Measurements from ENCODE around the gene C6orf62.
"Not testable (repeated sequence)": the region's sequence is repeated elsewhere in the genome, so short reads cannot be mapped to it uniquely, and the experiment has no call there.

The C6orf62 gene

DNA sequence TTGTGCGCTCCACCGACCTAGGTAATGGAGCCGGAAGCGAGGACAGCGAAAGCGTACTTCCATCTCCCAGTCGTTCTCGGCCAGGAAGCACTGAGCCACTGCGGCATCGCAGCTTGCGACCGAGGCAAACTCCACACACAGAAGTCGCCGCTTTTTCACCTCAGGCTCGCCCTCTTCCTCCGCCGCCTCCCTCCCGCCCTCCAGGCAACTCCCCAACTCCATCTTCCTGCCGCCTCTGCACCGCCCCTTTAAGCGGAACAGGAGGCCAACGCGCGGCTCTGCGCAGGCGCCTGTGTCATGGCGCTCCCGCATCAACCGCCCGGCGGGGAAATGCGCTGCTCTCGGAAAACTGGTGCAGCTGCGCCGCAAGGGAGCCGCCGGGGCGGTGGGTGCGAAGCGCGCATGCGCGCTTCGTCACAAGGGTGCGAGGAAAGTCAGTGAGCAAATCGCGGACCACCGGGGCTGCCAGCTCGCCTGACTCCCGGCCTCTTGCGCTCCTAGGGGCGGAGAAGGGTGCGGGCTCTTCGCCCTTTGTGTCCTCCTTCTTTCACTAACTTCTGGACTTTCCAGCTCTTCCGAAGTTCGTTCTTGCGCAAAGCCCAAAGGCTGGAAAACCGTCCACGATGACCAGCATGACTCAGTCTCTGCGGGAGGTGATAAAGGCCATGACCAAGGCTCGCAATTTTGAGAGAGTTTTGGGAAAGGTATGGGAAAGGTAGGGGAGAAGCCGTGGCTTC is 52.1 kb downstream of the C6orf62 start, which contains the start of the genes ACOT13 and TDP2:
Gene ACOT13 (plus strand): TSS at position 437 of the 737 bp plus-strand sequence. CDS start 187 bp downstream, at position 624.
Gene TDP2 (minus strand): TSS at position 259 of the 737 bp plus-strand sequence. CDS start 37 bp downstream, at position 222.
- DNase-seq: peak; percentile 96

DNA sequence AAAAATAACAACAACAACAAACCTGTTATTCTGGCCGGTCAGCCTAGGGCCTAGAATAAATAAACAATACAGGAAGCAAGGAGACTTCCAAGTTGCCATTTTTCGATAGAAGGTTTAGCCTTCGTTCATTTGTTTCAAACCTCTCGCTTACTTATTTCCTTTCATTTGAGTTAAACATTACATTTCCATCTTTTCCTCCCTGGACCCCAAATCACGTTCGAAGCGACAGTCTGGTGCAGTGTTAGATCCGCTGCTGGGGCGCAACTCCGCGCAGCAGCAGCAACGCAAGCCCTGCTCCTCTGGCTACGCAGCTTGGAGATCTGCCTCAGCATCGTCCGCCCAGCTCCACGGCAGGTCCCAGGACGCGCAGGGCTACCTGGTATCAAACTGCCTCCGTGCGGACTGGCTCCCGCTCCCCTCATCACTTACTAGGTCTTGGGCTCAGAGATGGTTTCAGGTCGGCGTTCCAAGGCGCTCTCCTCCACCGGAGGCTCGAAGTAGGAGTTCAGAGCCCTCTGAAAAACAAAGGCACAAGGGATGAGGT is 52.8 kb downstream of the C6orf62 start:
- no peak for DNase-seq

DNA sequence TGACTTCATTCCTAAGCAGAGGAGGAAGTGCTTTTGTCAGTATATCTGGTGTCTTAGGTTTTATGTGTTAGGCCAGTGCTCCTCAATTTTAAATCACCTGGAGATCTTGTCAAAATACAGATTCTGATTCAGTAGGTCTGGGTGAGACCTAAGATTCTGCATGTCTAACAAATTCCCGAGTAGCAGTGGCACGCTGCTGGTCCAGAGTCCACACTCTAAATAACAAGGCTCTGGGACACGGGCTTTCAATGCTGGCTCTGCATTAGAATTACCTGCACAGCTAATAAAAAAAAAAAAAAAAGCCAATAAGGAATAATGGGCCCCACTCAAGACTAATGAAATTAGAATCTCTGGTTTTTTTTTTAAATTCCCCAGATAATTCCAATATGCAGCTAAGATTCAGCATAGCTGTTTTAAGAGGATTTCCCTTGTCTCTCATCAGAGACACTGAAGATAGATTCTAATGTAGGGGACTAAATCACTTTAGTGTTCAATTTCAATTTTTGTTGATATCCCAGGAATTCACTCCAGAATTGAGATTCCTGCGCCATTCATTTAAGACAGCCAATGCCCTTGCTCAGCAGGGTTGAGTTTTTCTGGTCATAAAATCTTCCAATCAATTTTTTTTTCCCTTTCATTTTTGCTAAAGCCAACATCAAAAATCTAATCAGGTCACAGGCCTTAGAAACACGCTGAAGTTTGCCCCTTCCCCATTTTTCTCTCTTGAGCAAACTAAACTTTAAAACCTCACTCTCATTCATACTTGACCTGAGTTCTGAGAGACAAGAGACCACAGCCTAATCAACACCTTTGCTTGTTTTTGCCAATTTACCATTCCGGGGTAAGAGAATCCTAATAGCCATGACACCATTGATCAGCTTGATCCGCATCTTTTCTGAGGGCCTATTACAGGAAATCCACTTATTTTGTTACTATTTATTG is 54.6 kb downstream of the C6orf62 start:
- no peak for DNase-seq

DNA sequence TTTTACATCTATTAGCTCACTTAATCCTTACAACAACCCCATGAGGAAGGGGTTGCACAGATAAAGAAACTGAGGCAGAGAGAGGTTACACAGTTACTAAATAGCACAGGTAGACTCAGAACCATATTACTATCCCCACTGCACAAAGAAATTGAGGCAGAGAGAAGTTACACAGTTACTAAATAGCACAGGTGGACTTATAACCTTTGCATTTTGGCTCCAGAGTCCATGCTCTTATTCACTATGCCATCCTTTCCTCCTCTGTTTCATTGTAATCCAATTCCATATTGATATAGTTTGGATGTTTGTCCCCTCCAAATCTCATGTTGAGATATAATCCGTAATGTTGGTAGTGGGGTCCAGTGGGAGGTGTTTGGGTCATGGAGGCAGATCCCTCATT is 55.8 kb downstream of the C6orf62 start:
- no peak for DNase-seq

DNA sequence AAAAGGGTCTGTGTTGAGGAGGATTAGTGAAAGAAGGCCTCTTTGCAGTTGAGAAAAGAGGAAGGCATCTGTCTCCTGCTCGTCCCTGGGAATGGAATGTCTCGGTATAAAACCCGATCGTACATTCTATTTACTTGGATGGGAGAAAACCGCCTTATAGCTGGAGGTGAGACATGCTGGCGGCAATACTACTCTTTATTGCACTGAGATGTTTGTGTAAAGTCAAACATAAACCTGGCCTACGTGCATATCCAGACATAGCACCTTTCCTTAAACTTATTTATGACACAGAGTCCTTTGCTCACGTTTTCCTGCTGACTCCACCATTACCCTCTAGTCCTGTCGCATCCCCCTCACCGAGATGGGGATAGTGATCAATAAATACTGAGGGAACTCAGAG is 56.7 kb downstream of the C6orf62 start:
- no peak for DNase-seq

DNA sequence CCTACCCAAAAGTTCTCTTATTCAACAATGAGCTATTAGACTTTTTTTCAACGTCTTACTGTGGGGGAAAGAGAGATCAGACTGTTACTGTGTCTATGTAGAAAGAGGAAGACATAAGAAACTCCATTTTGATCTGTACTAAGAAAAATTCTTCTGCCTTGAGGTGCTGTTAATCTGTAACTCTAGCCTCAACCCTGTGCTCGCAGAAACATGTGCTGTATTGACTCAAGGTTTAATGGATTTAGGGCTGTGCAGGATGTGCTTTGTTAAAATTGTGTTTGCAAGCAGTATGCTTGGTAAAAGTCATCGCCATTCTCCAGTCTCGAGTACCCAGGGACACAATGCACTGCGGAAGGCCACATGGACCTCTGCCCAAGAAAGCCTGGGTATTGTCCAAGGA is 57.2 kb downstream of the C6orf62 start:
- DNase-seq: not testable (repeated sequence)

DNA sequence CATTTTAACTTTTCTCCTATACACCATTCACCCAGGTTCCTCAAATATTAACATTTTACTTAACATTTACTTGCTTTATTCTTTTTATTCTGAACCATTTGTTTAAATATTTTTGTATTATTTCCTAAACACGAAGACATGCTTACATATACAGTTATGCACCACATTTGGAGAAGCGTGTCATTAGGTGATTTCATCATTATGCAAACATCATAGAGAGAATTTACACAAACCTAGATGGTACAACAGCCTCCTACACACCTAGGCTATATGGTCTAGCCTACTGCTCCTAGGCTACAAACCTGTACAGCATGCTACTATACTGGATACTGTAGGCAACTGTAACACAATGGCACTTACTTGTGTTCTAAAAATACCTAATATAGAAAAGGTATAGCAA is 58.8 kb downstream of the C6orf62 start:
- no peak for DNase-seq

DNA sequence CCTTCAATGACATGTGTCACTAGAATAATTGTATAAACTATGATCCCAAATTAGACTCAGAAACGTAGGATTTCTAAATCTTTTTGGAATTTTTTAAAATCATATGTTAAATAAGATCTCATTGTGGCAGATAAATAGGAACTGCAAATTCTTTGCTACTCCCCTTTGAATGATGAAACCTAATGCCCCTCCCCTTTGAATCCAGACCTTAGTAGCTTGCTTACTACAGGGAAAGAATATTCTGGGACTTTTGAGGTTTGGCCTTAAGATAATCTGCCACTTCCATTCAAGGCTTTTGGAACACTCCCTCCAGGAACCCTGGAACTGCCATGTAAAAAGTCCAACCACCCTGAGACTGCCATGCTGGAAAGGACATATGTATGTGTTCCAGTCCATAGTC is 59.4 kb downstream of the C6orf62 start:
- DNase-seq: no peak

DNA sequence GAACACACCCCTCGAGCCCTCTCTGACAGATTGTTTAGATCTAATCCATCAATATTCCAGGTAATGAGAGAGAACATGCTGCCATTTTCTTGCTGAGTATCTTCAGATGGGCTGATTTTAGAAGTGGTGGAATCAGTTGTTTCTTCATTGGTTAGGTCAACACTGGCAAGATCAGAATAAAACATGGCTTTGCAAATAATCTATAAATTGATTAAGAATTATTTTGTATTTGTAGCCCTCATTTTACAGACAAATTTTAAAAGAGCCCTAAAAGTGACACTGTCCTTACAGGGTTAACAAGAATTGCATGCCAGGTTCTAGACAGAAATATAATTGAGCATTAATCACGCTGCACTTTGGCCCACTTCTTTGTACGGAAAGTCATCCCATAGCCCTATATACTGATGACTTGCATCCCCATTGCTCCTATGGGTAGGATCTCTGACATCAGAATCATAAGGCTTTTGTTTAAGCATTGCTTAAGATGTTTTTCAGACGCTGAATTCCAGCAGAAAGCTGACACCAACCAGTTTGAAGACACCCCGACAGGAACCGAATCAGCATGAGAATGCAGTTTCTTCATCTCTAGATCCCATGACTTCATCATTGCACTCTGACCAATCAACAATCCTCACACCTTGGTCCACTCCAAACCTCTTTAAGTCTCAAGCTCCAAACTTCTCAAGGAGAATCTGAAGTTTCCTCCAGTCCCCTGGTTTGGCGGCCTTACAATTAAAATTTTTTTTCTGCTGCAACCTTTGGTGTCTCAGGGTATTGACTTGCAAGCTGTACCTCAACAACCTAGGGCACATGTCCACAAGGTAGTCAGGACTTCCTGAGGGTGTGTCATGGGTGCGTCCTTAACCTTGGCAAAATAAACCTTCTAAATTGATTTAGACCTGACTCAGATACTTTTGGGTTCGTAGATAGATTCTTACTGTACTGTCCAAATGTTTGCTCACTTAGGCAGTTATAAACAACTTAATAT is 60.1 kb downstream of the C6orf62 start:
- DNase-seq: no peak

DNA sequence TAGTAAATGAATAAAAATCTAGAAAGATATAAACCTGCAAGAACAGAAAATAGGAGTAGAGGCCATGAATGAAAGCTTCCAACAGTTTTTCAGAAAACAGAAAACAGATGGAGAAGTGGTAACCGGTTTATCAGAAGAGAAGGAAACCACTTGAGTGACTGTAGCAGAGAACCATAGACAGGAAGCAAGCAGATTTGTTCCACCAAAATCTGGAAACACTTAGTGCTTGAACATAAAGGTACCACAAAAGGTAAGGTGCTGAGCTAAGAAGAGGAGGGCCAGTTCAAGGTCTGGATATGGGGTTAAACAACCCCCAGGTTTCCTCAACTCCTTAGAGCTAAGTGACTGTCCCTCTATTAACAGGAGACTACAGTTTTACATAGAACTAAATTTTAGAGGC is 63.7 kb downstream of the C6orf62 start:
- no peak for DNase-seq
